GM12891 (cell line): Measurements from ENCODE around the gene ZNF213.

Experiments used
- POLR2A ChIP-seq: IDR thresholded peaks from 2 replicates; pipeline ENCODE4 v1.6.1; 2011; ENCODE audit warnings: low read depth, low read length, control low read depth
- POLR2AphosphoS5 ChIP-seq: IDR thresholded peaks from 2 replicates; pipeline ENCODE4 v1.6.1; 2011; ENCODE audit warnings: low read depth, low read length, control low read depth
- POU2F2 ChIP-seq: IDR thresholded peaks from 2 replicates; pipeline ENCODE4 v1.6.1; 2011; ENCODE audit warnings: low read depth, mild to moderate bottlenecking, control low read depth, low read length, moderate library complexity
- SPI1 ChIP-seq: IDR thresholded peaks from 2 replicates; pipeline ENCODE4 v1.6.1; 2011; ENCODE audit warnings: low read depth, low read length, control low read depth
- TAF1 ChIP-seq: IDR thresholded peaks from 2 replicates; pipeline ENCODE4 v1.6.1; 2011; ENCODE audit warnings: low read depth, low read length, control low read depth

GRCh38 chr16:3152991-3153368, 18.2 kb downstream of the ZNF213 start:
- TF ChIP-seq TAF1 (no peak), POLR2A (no peak), POLR2AphosphoS5 (no peak), POU2F2 (no peak), SPI1 (no peak)
